NB4 (cell line): ENCODE results near the gene CD28.

Experiments used
- CTCF ChIP-seq: IDR thresholded peaks from one replicate; pipeline ENCODE4 v1.5.1; 2012; ENCODE audit warnings: low read depth, low read length
- MYC ChIP-seq: IDR thresholded peaks from 2 replicates; pipeline ENCODE4 v1.6.1; 2011; ENCODE audit warnings: low read depth, low read length
- POLR2A ChIP-seq: IDR thresholded peaks from 2 replicates; pipeline ENCODE4 v1.6.1; 2011; ENCODE audit warnings: mild to moderate bottlenecking; ENCODE audit not compliant: insufficient read length; ENCODE audit errors: extremely low read depth

GRCh38 chr2:203710952-203711351 is 4.5 kb downstream of the CD28 start:
- TF ChIP-seq MYC: no peak
- no peak for TF ChIP-seq CTCF
- TF ChIP-seq POLR2A: no peak
